Ureter (tissue), 1 donor: ENCODE results near the gene SORT1. TPM values are rescaled to one million over a fixed set of nuclear protein-coding genes. Genes with fewer than 3 reads are reported as not detected.

Source experiments
- DNase-seq: peaks from one replicate; pipeline ENCODE4 v3.0.0-alpha.2; 2020; ENCODE audit warnings: low spot score
- total RNA-seq: library from RNA; stranded (reverse); gene quantifications from one replicate; pipeline ENCODE4 v1.2.4, GENCODE V29; 2023
- donor health status: DM: yes; HTN: yes; CAD: no.

Gene SORT1
- total RNA-seq, 1 donor from 2014 or later = 63.8 TPM

DNA sequence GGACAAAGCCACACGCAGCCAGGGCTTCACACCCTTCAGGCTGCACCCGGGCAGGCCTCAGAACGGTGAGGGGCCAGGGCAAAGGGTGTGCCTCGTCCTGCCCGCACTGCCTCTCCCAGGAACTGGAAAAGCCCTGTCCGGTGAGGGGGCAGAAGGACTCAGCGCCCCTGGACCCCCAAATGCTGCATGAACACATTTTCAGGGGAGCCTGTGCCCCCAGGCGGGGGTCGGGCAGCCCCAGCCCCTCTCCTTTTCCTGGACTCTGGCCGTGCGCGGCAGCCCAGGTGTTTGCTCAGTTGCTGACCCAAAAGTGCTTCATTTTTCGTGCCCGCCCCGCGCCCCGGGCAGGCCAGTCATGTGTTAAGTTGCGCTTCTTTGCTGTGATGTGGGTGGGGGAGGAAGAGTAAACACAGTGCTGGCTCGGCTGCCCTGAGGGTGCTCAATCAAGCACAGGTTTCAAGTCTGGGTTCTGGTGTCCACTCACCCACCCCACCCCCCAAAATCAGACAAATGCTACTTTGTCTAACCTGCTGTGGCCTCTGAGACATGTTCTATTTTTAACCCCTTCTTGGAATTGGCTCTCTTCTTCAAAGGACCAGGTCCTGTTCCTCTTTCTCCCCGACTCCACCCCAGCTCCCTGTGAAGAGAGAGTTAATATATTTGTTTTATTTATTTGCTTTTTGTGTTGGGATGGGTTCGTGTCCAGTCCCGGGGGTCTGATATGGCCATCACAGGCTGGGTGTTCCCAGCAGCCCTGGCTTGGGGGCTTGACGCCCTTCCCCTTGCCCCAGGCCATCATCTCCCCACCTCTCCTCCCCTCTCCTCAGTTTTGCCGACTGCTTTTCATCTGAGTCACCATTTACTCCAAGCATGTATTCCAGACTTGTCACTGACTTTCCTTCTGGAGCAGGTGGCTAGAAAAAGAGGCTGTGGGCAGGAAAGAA lies 122.9 kb downstream of the SORT1 start:
- DNase-seq = peak; percentile 88

DNA sequence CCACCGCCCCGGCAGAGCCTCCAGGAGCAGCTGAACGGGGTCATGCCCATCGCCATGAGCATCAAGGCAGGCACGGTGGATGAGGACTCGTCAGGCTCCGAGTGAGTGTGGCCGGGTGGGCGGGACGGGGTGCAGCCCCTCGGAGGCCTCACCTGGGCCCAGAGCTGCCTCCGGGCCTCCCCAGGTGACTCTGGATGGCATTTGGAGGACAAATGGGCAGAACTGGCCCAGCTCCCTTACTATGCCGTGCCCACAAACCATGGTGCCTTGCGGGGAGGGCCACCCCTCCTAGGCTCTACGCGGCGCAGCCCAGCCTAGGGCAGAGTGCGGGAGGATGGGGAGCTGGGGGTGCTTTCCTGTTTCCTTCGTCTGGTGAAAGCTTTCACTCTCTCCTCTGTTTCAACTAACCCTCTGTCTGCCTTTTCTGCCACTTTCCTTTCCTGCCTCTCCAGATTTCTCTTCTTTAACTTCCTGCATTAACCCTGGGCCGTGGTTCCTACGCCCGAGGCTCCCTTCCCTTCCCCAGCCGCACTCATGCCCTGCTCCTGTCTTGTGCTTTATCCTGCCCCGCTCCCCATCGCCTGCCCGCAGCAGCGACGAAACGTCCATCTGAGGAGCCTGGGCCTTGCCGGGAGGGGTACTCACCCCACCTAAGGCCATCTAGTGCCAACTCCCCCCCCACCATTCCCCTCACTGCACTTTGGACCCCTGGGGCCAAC lies 124.0 kb downstream of the SORT1 start:
- DNase-seq = no peak

DNA sequence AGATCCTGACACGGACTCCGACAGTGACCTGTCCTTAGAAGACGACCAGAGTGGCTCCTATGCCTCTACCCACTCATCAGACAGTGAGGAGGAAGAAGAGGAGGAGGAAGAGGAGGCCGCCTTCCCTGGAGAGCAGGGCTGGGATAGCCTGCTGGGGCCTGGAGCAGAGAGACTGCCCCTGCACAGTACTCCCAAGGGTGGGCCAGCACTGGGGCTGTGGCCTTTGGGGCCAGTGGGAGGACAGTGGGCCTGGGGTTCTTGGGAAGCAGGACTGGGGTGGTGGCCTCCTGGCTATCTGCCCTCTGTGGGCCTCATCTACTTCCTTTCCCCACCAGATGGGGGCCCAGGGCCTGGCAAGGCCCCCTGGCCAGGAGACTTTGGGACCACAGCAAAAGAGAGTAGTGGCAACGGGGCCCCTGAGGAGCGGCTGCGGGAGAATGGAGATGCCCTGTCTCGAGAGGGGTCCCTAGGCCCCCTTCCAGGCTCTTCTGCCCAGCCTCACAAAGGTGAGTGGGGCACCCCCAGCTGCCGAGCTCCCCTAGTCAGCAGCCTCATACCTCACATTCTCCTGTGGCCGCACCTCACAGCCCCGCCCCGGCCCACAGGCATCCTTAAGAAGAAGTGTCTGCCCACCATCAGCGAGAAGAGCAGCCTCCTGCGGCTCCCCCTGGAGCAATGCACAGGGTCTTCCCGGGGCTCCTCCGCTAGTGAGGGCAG lies 124.7 kb downstream of the SORT1 start:
- no peak for DNase-seq

DNA sequence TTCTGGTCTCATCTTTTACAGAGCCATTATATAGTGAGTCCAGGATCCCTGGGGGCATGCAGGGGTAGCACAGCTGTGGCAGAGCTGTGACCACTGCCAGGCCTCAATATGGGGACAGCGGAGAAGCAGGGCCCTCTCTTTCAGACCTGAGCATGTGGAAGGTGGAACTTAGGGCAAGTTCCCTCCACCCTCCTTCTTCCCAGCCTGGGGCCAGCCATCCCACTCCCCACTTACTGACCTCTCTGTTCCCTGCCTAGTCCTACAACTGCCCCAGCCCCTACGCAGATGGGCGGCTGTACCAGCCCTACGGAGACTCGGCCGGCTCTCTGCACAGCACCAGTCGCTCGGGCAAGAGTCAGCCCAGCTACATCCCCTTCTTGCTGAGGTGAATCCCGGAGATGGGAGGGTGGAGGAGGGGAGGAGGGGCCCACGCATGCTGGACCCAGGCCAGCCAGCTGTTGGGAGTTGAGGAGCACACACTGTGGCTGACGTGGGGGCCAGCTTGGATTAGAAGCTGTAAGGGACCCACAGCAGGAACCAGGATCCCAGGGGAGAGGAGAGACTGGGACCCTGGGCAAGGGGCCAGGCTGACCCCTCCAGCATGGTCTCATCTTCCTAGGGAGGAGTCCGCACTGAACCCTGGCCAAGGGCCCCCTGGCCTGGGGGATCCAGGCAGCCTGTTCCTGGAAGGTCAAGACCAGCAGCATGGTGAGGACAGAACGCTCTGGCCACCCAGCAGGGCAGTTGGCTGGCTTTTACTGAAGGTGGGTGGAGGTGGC lies 125.5 kb downstream of the SORT1 start:
- DNase-seq = no peak

DNA sequence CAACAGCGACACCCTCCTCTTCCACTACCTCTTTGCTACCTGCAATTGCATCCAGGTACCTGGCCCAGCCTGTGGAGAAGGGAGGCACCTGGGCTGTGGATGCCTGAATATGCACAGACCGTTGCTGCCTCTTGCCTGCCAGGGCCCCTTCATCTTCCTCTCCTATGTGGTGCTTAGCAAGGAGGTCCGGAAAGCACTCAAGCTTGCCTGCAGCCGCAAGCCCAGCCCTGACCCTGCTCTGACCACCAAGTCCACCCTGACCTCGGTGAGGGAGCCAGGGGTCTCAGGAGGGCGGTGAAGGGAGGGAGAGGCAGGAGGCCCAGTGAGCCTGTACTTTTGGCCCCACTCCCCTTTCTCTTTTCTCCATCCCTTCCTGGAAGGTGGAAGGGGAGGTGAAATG lies 126.3 kb downstream of the SORT1 start:
- DNase-seq = no peak

DNA sequence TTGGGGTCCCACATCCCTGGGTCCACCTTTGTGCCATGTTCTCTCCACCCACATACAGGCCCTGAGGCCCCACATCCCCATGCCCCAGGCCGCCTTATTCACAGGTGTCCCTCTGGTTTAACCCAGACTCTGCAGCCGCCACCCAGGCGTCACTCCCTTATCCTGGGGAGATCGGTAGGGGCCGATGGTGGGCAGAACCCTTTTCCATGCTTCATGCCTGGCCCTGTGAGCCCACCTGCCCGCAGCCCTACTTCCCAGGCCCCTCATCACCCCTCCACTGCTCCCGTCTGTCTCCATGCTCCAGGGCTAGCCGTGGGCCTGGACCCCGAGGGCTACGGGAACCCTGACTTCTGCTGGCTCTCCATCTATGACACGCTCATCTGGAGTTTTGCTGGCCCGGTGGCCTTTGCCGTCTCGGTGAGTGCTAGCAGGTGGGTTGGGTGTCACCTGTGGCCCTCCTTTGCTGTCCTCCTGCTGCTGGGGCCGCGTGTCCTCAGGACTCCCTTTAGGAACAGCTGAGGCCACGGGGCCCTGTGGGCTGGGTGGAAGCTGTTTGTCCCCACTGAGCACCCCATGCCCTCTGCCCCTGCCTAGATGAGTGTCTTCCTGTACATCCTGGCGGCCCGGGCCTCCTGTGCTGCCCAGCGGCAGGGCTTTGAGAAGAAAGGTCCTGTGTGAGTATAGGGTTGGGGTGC lies 126.9 kb downstream of the SORT1 start:
- DNase-seq = no peak

DNA sequence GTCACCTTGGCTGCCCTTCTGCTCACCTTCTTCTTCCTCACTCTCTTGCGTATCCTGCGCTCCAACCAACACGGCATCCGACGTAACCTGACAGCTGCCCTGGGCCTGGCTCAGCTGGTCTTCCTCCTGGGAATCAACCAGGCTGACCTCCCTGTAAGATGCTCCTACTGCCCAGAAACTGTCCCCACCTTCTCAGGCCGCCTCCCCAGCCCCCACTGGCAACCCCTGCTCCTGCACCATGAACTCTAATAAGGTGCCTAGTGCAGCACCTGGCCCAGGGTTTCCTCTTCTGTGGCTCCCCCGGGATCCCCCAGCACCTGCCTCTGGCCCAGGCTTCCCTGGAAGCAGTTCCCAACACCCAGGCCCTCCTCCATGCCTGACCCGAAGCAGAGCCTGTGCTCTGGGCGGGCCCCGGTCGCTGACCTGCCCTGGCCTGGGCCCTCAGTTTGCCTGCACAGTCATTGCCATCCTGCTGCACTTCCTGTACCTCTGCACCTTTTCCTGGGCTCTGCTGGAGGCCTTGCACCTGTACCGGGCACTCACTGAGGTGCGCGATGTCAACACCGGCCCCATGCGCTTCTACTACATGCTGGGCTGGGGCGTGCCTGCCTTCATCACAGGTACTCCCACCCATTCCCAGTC lies 127.6 kb downstream of the SORT1 start:
- DNase-seq = no peak

DNA sequence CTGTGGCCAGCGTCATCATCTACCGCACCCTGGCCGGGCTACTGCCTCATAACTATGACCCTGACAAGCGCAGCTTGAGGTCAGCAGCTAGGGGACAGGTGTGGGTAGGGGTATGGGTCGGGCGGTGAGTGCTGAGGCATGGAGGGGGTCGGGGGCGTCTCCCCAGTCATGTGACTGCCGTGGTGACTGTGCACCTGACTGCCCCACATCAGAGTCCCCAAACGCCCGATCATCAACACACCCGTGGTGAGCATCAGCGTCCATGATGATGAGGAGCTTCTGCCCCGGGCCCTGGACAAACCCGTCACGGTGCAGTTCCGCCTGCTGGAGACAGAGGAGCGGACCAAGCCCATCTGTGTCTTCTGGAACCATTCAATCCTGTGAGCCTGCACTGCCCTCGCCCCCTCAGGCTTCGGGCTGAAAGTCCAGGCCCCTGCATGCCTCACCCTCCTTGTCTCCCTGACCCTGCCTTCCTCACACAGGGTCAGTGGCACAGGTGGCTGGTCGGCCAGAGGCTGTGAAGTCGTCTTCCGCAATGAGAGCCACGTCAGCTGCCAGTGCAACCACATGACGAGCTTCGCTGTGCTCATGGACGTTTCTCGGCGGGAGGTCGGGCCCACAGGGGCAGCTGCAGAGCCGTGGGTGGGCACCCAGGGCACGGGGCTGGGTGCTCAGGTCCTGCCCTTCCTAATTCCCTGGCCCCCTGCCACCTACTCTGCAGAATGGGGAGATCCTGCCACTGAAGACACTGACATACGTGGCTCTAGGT lies 128.3 kb downstream of the SORT1 start:
- DNase-seq = no peak

DNA sequence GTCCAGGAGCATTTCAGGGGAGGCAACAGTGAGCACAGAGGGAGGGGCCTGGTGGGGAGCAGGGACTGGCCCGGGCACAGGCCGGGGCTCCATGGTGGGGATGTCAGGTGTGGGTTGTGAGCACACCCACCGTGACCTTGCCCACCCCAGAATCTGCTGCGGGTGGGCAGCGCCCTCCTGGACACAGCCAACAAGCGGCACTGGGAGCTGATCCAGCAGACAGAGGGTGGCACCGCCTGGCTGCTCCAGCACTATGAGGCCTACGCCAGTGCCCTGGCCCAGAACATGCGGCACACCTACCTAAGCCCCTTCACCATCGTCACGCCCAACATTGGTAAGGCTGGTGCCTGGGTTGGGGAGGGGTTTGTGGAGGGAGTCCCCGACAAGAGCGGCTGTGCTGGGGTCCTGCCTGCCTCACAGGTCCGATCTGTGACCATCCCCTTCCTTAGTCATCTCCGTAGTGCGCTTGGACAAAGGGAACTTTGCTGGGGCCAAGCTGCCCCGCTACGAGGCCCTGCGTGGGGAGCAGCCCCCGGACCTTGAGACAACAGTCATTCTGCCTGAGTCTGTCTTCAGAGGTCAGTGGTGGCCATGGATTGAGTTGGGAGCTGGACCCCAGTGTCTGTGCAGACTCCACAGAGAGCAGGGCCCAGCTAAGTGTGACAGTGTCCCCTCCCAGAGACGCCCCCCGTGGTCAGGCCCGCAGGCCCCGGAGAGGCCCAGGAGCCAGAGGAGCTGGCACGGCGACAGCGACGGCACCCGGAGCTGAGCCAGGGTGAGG lies 129.1 kb downstream of the SORT1 start:
- DNase-seq = no peak

DNA sequence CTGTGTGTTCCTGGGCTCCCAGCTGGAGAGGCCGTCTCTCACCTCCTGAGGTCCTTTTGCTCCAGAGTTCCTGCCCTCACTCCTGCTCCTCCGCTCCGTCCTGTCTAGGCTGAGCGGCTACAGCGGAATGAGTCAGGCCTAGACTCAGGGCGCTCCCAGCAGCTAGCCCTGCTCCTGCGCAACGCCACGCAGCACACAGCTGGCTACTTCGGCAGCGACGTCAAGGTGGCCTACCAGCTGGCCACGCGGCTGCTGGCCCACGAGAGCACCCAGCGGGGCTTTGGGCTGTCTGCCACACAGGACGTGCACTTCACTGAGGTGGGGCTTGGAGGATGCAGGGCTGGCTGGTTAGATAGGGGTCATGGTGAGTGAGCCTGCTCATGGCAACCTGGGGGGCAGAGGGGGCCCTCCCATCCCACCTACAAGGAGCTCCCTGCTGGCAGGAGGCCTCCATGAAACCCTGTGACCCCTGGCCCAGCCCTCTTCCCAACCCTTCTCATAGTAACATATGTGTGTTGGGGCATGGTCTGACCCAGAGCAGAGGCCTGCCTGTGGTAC lies 129.9 kb downstream of the SORT1 start:
- DNase-seq = no peak

DNA sequence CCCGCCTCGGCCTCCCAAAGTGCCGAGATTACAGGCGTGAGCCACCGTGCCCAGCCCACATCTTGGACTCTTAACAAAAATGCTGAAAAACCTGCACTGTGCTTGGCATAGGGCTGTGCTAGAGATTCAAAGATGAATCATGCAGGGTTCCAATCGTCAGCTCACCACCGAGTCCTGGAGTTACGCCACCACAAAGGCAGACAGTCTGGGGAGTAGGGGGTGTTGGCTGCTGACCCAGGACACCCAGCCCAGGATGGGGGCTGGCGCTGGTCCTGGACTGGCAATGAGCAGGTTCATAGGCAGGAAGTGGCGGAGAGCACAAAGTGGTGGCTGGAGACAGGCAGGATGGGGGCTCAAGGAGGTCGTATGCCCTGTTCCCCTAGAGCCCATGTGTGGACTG lies 130.8 kb downstream of the SORT1 start:
- DNase-seq = no peak

DNA sequence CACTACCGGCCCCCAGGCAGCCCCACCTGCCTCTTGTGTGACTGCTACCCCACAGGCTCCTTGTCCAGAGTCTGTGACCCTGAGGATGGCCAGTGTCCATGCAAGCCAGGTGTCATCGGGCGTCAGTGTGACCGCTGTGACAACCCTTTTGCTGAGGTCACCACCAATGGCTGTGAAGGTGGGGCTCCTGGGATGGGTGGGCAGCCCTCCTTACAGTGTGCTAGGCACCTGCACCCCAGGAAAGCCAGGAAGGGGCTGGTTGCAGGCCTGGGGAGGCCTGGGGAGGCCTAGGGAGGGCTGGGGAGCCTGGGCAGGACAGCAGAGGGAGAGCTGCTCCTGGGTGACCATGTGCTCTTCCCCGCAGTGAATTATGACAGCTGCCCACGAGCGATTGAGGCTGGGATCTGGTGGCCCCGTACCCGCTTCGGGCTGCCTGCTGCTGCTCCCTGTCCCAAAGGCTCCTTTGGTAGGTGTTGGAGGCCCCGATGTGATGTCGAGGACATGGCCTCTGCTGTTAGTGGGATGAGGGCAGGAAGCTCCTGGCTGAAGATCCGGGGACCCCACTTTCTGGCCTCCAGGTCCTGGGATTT lies 131.9 kb downstream of the SORT1 start:
- no peak for DNase-seq

DNA sequence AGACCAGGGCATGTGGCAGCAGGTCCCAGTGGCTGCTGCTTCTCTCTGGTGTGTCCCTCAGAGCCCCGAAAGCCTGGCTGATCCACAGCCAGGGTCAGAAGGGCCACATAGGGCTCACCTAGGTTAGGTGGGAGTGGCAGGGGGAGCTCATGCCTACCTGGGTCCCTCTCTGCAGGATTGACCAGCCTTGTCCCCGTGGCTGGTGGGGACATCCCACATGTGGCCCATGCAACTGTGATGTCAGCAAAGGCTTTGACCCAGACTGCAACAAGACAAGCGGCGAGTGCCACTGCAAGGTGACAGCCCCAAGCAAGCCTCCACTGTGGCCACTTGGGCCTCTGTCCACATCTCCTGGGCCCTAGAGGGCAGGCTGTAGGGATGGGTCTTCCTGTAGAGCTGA lies 132.7 kb downstream of the SORT1 start:
- no peak for DNase-seq

DNA sequence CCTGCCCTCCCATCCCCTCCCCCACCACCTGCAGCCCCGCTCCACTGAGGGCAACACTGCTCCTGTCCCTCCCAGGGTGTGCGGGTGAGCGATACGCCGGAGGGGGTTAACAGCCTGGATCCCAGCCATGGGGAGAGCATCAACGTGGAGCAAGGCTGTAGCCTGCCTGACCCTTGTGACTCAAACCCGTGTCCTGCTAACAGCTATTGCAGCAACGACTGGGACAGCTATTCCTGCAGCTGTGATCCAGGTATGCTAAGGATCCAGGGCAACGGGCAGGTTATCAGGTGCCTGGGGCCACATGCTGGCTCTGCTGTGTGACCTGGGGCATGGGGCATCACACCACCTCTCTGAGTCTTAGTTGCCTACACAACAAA lies 133.4 kb downstream of the SORT1 start:
- DNase-seq = no peak

DNA sequence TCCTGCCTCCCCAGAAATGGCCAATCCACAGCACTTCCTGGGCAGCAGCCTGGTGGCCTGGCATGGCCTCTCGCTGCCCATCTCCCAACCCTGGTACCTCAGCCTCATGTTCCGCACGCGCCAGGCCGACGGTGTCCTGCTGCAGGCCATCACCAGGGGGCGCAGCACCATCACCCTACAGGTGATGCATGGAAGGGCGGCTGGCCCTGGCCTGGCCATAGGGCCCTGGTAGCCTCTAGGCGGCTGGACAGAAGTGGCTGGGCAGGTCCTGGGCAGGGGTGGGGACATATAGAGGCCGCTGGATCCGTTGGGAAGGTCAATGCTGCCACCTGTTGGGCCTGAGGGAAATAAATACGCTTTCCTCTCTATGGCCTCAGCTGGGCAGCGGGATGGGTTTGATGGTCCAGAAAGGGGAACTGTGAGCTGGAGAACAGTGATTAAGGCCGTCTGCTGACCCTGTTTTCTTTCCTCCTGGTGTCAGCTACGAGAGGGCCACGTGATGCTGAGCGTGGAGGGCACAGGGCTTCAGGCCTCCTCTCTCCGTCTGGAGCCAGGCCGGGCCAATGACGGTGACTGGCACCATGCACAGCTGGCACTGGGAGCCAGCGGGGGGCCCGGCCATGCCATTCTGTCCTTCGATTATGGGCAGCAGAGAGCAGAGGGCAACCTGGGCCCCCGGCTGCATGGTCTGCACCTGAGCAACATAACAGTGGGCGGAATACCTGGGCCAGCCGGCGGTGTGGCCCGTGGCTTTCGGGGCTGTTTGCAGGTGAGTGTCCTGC lies 133.9 kb downstream of the SORT1 start:
- DNase-seq = peak; percentile 85

DNA sequence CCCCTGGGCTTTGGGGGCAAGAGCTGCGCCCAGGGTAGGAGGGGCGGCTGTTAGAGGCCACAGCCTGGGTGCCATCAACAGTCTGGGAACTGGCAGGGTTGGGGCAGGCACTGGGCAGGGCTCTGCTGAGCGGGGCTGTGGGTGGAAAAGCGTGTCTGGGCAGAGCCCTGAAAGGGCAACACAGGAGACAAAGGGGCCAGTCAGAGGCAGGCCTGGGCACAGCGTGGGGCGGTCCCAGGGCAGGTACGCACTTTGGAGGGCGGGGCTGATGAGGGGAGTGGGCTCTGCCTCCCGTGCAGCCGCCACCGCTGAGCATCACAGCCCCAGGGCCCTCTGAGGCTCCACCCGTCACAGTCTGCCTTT lies 134.5 kb downstream of the SORT1 start:
- DNase-seq = peak; percentile 86

DNA sequence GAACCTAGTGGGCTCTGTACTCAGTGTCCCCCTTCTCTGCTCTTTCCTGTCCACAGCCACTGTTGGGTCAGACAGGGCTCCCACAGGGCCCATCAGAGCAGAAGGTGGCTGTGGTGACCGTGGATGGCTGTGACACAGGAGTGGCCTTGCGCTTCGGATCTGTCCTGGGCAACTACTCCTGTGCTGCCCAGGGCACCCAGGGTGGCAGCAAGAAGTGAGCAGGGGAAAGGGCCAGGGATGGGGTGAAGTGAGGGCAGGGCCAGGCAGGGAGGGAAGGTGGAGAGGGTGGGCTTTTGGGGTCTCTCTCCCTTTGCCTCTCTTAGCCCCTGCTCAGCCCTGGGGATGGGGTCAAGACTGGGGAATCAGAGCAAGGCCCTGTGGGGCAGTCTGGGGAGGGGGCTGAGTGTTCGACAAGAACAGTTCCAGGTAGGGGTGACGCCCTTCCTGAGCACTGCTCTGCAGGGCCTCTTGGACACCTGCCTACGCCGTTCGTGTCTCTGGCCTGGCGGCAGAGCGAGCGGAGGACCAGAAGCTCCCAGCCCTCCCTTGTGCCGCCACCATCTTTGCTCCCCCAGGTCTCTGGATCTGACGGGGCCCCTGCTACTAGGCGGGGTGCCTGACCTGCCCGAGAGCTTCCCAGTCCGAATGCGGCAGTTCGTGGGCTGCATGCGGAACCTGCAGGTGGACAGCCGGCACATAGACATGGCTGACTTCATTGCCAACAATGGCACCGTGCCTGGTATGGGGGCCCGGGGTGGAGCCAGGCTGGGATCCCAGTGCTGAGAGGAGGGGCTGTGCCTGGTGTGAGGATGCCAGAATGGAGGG lies 135.3 kb downstream of the SORT1 start:
- no peak for DNase-seq
